ENCODE results near the gene LPA.
"Not testable (repeated sequence)": the region's sequence is repeated elsewhere in the genome, so short reads cannot be mapped to it uniquely, and the experiment has no call there.

Gene LPA

GRCh38 chr6:160664198-160664597 lies at the start of gene LPA:
Gene LPA, minus strand, starts transcription at chr6:160664275. Its CDS starts 61 bp downstream, at chr6:160664214.
- DNase-seq; in situ Hi-C loops (cut with HindIII; ENCODE audit: low pct_ligation_motif_present, low pct_unique_long_range_greater_than_20kb, low sequenced_read_pairs): not testable (repeated sequence)

- DNase-seq; in situ Hi-C loops (cut with HindIII; ENCODE audit: low pct_ligation_motif_present, low pct_unique_long_range_greater_than_20kb, low sequenced_read_pairs): not testable (repeated sequence)
Measured at GRCh38 chr6:160708993-160709392, 44.9 kb upstream of the LPA start.

- in situ Hi-C loops (cut with HindIII; ENCODE audit: low pct_ligation_motif_present, low pct_unique_long_range_greater_than_20kb, low sequenced_read_pairs); DNase-seq: not testable (repeated sequence)
Measured at GRCh38 chr6:160704688-160705087, 40.6 kb upstream of the LPA start.

- in situ Hi-C loops (cut with HindIII; ENCODE audit: low pct_ligation_motif_present, low pct_unique_long_range_greater_than_20kb, low sequenced_read_pairs); DNase-seq: not testable (repeated sequence)
Measured at GRCh38 chr6:160701918-160702680, 38.0 kb upstream of the LPA start, which contains the start of gene PLG. Gene PLG, plus strand, starts transcription at chr6:160702244. Its CDS starts 61 bp downstream, at chr6:160702305.

- DNase-seq, result no peak
- in situ Hi-C loops (cut with HindIII; ENCODE audit: low pct_ligation_motif_present, low pct_unique_long_range_greater_than_20kb, low sequenced_read_pairs), result no loop called here
Measured at GRCh38 chr6:160697826-160698225, 33.8 kb upstream of the LPA start.

GRCh38 chr6:160696884-160697283 lies 32.8 kb upstream of the LPA start:
- DNase-seq; in situ Hi-C loops (cut with HindIII; ENCODE audit: low pct_ligation_motif_present, low pct_unique_long_range_greater_than_20kb, low sequenced_read_pairs): not testable (repeated sequence)

GRCh38 chr6:160695622-160696021 lies 31.5 kb upstream of the LPA start:
- in situ Hi-C loops (cut with HindIII; ENCODE audit: low pct_ligation_motif_present, low pct_unique_long_range_greater_than_20kb, low sequenced_read_pairs); DNase-seq: not testable (repeated sequence)

- not testable (repeated sequence) for DNase-seq
Measured at GRCh38 chr6:160695025-160695424, 30.9 kb upstream of the LPA start.

GRCh38 chr6:160692369-160692959 lies 28.4 kb upstream of the LPA start:
- no peak for DNase-seq
- in situ Hi-C loops (cut with HindIII; ENCODE audit: low pct_ligation_motif_present, low pct_unique_long_range_greater_than_20kb, low sequenced_read_pairs), result no loop called here

More at GRCh38 chr6:160695025-160695424, 30.9 kb upstream of the LPA start:
- in situ Hi-C loops (cut with HindIII; ENCODE audit: low pct_ligation_motif_present, low pct_unique_long_range_greater_than_20kb, low sequenced_read_pairs), result not testable (repeated sequence)

- in situ Hi-C loops (cut with HindIII; ENCODE audit: low pct_ligation_motif_present, low pct_unique_long_range_greater_than_20kb, low sequenced_read_pairs), result no loop called here
- DNase-seq, result no peak
Measured at GRCh38 chr6:160691617-160692016, 27.5 kb upstream of the LPA start.

GRCh38 chr6:160690458-160690857 lies 26.4 kb upstream of the LPA start:
- DNase-seq, result no peak
- in situ Hi-C loops (cut with HindIII; ENCODE audit: low pct_ligation_motif_present, low pct_unique_long_range_greater_than_20kb, low sequenced_read_pairs), result no loop called here

- no peak for DNase-seq
- in situ Hi-C loops (cut with HindIII; ENCODE audit: low pct_ligation_motif_present, low pct_unique_long_range_greater_than_20kb, low sequenced_read_pairs), result no loop called here
Measured at GRCh38 chr6:160685762-160686450, 21.8 kb upstream of the LPA start.

- DNase-seq; in situ Hi-C loops (cut with HindIII; ENCODE audit: low pct_ligation_motif_present, low pct_unique_long_range_greater_than_20kb, low sequenced_read_pairs): not testable (repeated sequence)
Measured at GRCh38 chr6:160685101-160685761, 21.2 kb upstream of the LPA start.

GRCh38 chr6:160679402-160679769 lies 15.3 kb upstream of the LPA start:
- in situ Hi-C loops (cut with HindIII; ENCODE audit: low pct_ligation_motif_present, low pct_unique_long_range_greater_than_20kb, low sequenced_read_pairs), result no loop called here
- no peak for DNase-seq

GRCh38 chr6:160678744-160679401 lies 14.8 kb upstream of the LPA start:
- in situ Hi-C loops (cut with HindIII; ENCODE audit: low pct_ligation_motif_present, low pct_unique_long_range_greater_than_20kb, low sequenced_read_pairs), result no loop called here
- DNase-seq, result no peak

GRCh38 chr6:160678230-160678629 lies 14.2 kb upstream of the LPA start:
- no peak for DNase-seq
- in situ Hi-C loops (cut with HindIII; ENCODE audit: low pct_ligation_motif_present, low pct_unique_long_range_greater_than_20kb, low sequenced_read_pairs), result no loop called here

- in situ Hi-C loops (cut with HindIII; ENCODE audit: low pct_ligation_motif_present, low pct_unique_long_range_greater_than_20kb, low sequenced_read_pairs); DNase-seq: not testable (repeated sequence)
Measured at GRCh38 chr6:160676418-160676817, 12.3 kb upstream of the LPA start.

GRCh38 chr6:160668589-160668988 lies 4.5 kb upstream of the LPA start:
- in situ Hi-C loops (cut with HindIII; ENCODE audit: low pct_ligation_motif_present, low pct_unique_long_range_greater_than_20kb, low sequenced_read_pairs), result no loop called here
- DNase-seq, result no peak

Data from ACHN (cell line).